HG02571 (cell line): ENCODE measurements around the gene HYAL3.
A peak's percentile ranks its signal among the peaks of the same experiment; 100 is the strongest.
"Not testable (repeated sequence)": the region's sequence is repeated elsewhere in the genome, so short reads cannot be mapped to it uniquely, and the experiment has no call there.

Experiments
- ATAC-seq: cut with Tn5 transposase; IDR thresholded peaks from one replicate; pipeline ENCODE4 v1.9.1; 2021; ENCODE audit warnings: mild to moderate bottlenecking, moderate library complexity; ENCODE audit not compliant: unreplicated experiment

Gene HYAL3

GRCh38 chr3:50259432-50260026 is 39.7 kb downstream of the HYAL3 start:
- ATAC-seq = no peak

- ATAC-seq = no peak
Observed at GRCh38 chr3:50258979-50259378, 40.2 kb downstream of the HYAL3 start.

GRCh38 chr3:50258029-50258680 is 41.0 kb downstream of the HYAL3 start:
- no peak for ATAC-seq

- ATAC-seq = no peak
Observed at GRCh38 chr3:50256978-50257890, 42.0 kb downstream of the HYAL3 start.

- no peak for ATAC-seq
Observed at GRCh38 chr3:50255251-50255615, 44.0 kb downstream of the HYAL3 start.

- no peak for ATAC-seq
Observed at GRCh38 chr3:50254577-50255250, 44.5 kb downstream of the HYAL3 start.

- ATAC-seq = no peak
Observed at GRCh38 chr3:50251220-50251619, 48.0 kb downstream of the HYAL3 start.

GRCh38 chr3:50250514-50250913 is 48.7 kb downstream of the HYAL3 start:
- no peak for ATAC-seq

- ATAC-seq = no peak
Observed at GRCh38 chr3:50249457-50249856, 49.7 kb downstream of the HYAL3 start.

- no peak for ATAC-seq
Observed at GRCh38 chr3:50248387-50248786, 50.8 kb downstream of the HYAL3 start.

- ATAC-seq = peak; percentile 47
Observed at GRCh38 chr3:50246517-50246954, 52.7 kb downstream of the HYAL3 start.

- ATAC-seq = peak; percentile 63
Observed at GRCh38 chr3:50245831-50246516, 53.2 kb downstream of the HYAL3 start.

GRCh38 chr3:50245251-50245745 is 53.9 kb downstream of the HYAL3 start:
- no peak for ATAC-seq

- ATAC-seq = not testable (repeated sequence)
Observed at GRCh38 chr3:50244813-50245212, 54.4 kb downstream of the HYAL3 start.

GRCh38 chr3:50243543-50243895 is 55.7 kb downstream of the HYAL3 start:
- ATAC-seq = no peak

GRCh38 chr3:50242851-50243542 is 56.2 kb downstream of the HYAL3 start:
- no peak for ATAC-seq
